Measurements from ENCODE around the gene KHK. TPM values are rescaled to one million over a fixed set of nuclear protein-coding genes. Genes with fewer than 3 reads are reported as not detected.

The KHK gene
- total RNA-seq, 1 donor: 0.36 TPM

DNA sequence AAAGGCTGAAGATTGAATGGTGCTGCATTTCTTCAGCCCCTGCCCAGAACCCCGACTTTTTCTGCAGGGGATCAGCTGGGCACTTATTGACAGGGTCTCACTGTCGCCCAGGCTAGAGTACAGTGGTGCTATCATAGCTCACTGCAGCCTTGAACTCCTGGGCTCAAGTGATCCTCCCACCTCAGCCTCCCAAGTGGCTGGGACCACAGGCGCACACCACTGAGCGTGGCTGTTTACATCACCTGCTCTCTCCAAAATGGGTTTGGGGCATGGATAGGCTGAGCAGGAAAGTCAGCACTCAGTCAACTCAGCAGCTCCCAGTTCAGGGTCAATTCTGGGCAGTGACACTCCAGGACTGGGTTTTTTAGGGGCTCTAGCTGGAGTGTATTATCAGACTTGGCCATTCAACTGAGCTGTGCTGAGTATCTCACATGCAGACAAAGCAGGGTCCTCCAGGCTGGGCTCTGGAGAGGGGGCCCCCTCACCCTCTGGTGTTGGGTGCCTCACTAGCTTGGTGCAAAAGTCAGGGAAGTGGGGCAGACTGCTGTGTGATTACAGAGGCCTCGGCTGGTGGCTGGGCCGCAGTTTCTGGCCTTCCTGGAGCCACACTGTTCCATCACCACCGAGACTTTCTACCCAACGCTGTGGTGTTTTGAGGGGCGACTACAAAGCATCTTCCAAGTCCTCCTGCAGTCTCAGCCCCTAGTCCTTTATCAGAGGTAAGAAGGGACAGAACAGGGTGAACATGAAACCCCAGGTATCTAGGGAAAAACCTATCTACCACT lies 41.5 kb downstream of the KHK start:
- H3K4me3 ChIP-seq (ENCODE audit: insufficient read depth, low read length): no peak overlapping the region
- H2AFZ ChIP-seq (ENCODE audit: low read length): no peak overlapping the region
- DNase-seq (ENCODE audit: insufficient read length, low spot score, missing footprints): no peak
- no peaks in the 10 kb centered on the region for H3K27me3 ChIP-seq (ENCODE audit: insufficient read depth, low read length)
- TF ChIP-seq, protein P1, sequence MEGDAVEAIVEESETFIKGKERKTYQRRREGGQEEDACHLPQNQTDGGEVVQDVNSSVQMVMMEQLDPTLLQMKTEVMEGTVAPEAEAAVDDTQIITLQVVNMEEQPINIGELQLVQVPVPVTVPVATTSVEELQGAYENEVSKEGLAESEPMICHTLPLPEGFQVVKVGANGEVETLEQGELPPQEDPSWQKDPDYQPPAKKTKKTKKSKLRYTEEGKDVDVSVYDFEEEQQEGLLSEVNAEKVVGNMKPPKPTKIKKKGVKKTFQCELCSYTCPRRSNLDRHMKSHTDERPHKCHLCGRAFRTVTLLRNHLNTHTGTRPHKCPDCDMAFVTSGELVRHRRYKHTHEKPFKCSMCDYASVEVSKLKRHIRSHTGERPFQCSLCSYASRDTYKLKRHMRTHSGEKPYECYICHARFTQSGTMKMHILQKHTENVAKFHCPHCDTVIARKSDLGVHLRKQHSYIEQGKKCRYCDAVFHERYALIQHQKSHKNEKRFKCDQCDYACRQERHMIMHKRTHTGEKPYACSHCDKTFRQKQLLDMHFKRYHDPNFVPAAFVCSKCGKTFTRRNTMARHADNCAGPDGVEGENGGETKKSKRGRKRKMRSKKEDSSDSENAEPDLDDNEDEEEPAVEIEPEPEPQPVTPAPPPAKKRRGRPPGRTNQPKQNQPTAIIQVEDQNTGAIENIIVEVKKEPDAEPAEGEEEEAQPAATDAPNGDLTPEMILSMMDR (IDR thresholded peaks at IDR 0.05; ENCODE audit: extremely low read depth, low read depth, low read length): no peak
- peaks cover 32% of the 10 kb centered on the region for H3K36me3 ChIP-seq (ENCODE audit: insufficient read depth, low read length)
- H3K9me3 ChIP-seq (ENCODE audit: low read depth, low read length): no peaks in the 10 kb centered on the region
- H3K79me2 ChIP-seq (ENCODE audit: insufficient read depth, low read length): peaks cover 9% of the 10 kb centered on the region
- H3K27ac ChIP-seq (ENCODE audit: low read depth, low read length): no peak overlapping the region
- no peak overlapping the region for H3K4me2 ChIP-seq (ENCODE audit: insufficient read depth, low read length)
- H3K4me1 ChIP-seq (ENCODE audit: insufficient read depth, low read length): peaks cover 4% of the 10 kb centered on the region
- peaks cover 18% of the 10 kb centered on the region for H4K20me1 ChIP-seq (ENCODE audit: insufficient read depth, low read length)

DNA sequence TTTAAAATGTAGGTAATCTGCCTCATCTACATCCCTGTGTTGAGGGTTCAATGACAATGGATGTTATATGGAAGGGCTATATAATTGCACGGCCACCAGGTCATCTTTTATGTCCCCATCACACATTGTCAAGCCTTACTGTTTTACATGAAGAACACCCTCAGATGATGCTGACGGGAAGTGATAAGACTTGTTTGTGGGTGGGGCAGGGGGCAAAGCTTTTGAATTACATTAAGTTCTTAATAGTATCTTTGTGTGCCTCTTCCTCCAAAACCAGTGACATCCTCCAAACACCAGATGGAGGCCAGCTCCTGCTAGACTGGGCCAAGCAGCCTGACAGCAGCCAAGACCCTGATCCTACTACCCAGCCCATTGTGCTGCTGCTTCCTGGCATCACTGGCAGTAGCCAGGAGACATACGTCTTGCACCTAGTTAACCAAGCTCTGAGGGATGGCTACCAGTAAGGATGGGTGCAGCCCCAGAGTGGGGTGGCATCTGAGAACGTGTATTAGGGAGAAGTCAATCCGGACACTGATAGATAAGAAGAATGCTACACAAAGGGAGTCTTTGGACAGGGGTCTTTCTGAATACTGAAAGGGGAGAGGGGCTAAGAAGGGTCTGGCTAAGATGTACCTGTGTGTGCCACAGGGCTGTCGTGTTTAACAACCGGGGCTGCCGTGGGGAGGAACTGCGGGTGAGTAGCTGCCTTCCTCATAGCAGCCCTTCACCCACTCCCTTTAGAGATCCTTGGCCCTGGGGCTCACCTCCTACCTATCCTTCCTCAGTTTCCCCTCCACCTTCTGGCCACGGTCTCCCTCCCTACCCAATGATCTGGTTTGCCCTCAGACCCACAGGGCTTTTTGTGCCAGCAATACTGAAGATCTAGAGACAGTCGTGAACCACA lies 42.3 kb downstream of the KHK start:
- peaks cover 32% of the 10 kb centered on the region for H3K36me3 ChIP-seq (ENCODE audit: insufficient read depth, low read length)
- TF ChIP-seq, protein P1 (IDR thresholded peaks at IDR 0.05; ENCODE audit: extremely low read depth, low read depth, low read length): no peak
- peaks cover 26% of the 10 kb centered on the region for H4K20me1 ChIP-seq (ENCODE audit: insufficient read depth, low read length)
- no peak overlapping the region for H3K4me3 ChIP-seq (ENCODE audit: insufficient read depth, low read length)
- no peak for DNase-seq (ENCODE audit: insufficient read length, low spot score, missing footprints)
- no peaks in the 10 kb centered on the region for H3K27me3 ChIP-seq (ENCODE audit: insufficient read depth, low read length)
- no peak overlapping the region for H3K4me2 ChIP-seq (ENCODE audit: insufficient read depth, low read length)
- peaks cover 8% of the 10 kb centered on the region for H3K4me1 ChIP-seq (ENCODE audit: insufficient read depth, low read length)
- H2AFZ ChIP-seq (ENCODE audit: low read length): no peak overlapping the region
- peaks cover 17% of the 10 kb centered on the region for H3K79me2 ChIP-seq (ENCODE audit: insufficient read depth, low read length)
- H3K9me3 ChIP-seq (ENCODE audit: low read depth, low read length): no peaks in the 10 kb centered on the region
- no peak overlapping the region for H3K27ac ChIP-seq (ENCODE audit: low read depth, low read length)

DNA sequence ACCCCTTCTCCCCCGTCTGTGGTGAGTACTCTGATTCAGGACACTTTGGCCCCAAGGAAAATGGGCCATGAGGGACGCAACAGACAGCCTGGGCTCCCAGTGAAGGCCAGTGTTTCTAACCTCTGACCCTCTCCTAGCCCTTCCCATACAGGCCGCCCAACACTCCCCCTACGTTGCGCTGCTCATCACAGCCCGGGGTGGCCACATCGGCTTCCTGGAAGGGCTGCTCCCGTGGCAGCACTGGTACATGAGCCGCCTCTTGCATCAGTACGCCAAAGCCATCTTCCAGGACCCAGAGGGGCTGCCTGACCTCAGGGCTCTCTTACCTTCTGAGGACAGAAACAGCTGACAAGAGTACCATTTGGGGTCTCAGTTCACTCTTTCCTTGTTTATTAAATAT lies 43.8 kb downstream of the KHK start:
- H3K4me3 ChIP-seq (ENCODE audit: insufficient read depth, low read length): no peak overlapping the region
- TF ChIP-seq, protein P1 (IDR thresholded peaks at IDR 0.05; ENCODE audit: extremely low read depth, low read depth, low read length): no peak
- no peak overlapping the region for H3K27ac ChIP-seq (ENCODE audit: low read depth, low read length)
- peaks cover 22% of the 10 kb centered on the region for H3K79me2 ChIP-seq (ENCODE audit: insufficient read depth, low read length)
- H3K27me3 ChIP-seq (ENCODE audit: insufficient read depth, low read length): no peaks in the 10 kb centered on the region
- H4K20me1 ChIP-seq (ENCODE audit: insufficient read depth, low read length): peaks cover 26% of the 10 kb centered on the region
- no peak for DNase-seq (ENCODE audit: insufficient read length, low spot score, missing footprints)
- no peak overlapping the region for H2AFZ ChIP-seq (ENCODE audit: low read length)
- H3K9me3 ChIP-seq (ENCODE audit: low read depth, low read length): no peaks in the 10 kb centered on the region
- H3K36me3 ChIP-seq (ENCODE audit: insufficient read depth, low read length): peaks cover 32% of the 10 kb centered on the region
- peaks cover 8% of the 10 kb centered on the region for H3K4me1 ChIP-seq (ENCODE audit: insufficient read depth, low read length)
- H3K4me2 ChIP-seq (ENCODE audit: insufficient read depth, low read length): no peak overlapping the region

DNA sequence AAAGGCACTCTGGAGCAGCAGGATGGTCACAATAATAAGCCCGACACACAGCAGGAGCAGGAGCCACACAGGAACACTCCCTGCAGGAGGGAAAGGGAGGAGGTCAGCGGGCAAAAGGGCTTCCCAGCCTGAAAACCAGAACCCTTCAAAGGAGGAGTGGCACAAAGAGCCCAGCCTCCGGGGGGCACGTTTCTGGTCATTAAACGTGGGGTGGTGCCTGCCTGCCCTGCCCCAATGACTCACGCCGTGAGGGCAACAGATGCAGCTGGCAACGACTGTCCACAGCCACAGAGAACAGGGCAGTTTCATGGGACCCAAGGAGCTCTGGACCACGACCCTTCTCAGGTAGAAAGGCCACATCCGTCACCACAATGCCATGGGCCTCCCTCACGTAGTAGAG lies 44.9 kb downstream of the KHK start:
- H3K9me3 ChIP-seq (ENCODE audit: low read depth, low read length): no peaks in the 10 kb centered on the region
- DNase-seq (ENCODE audit: insufficient read length, low spot score, missing footprints): no peak
- no peak overlapping the region for H3K4me2 ChIP-seq (ENCODE audit: insufficient read depth, low read length)
- H3K79me2 ChIP-seq (ENCODE audit: insufficient read depth, low read length): peaks cover 22% of the 10 kb centered on the region
- peaks cover 26% of the 10 kb centered on the region for H4K20me1 ChIP-seq (ENCODE audit: insufficient read depth, low read length)
- no peaks in the 10 kb centered on the region for H3K27me3 ChIP-seq (ENCODE audit: insufficient read depth, low read length)
- no peak overlapping the region for H3K4me3 ChIP-seq (ENCODE audit: insufficient read depth, low read length)
- H3K36me3 ChIP-seq (ENCODE audit: insufficient read depth, low read length): peaks cover 32% of the 10 kb centered on the region
- no peak overlapping the region for H2AFZ ChIP-seq (ENCODE audit: low read length)
- no peak overlapping the region for H3K27ac ChIP-seq (ENCODE audit: low read depth, low read length)
- TF ChIP-seq, protein P1 (IDR thresholded peaks at IDR 0.05; ENCODE audit: extremely low read depth, low read depth, low read length): no peak
- H3K4me1 ChIP-seq (ENCODE audit: insufficient read depth, low read length): peaks cover 8% of the 10 kb centered on the region

Data from osteoblast (primary cell).